ENCODE measurements around the gene IPO5. TPM values are rescaled to one million over a fixed set of nuclear protein-coding genes. Genes with fewer than 3 reads are reported as not detected.

IPO5 gene
- total RNA-seq, 1 donor from 2014 or later = 154 TPM

DNA sequence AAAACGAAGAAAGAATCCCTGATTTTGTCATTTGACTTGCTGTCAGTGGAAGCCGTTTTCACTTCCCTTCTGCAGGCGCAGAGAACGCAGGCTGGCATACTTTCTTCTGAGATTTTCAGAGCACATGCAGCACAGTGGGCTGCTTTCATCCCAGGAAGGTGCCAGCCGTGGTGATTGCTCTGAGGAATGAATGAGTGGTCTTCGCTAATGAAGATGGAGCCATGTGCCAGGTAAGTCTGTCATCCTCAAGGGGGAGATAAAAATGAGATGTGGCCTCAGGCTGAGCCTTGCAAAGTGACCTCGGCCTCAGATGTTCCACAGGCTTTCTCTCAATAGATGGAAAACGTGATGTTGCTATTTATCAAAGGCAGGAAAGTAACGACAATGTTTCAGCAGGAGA, 94.8 kb downstream of the IPO5 start:
- Mint-ChIP-seq H3K9me3 (ENCODE audit: unreplicated experiment) (no peaks in the 10 kb centered on the region), H3K4me1 (ENCODE audit: unreplicated experiment) (peaks cover 6% of the 10 kb centered on the region), H3K36me3 (ENCODE audit: low read depth, unreplicated experiment) (no peaks in the 10 kb centered on the region), H3K27ac (ENCODE audit: unreplicated experiment) (no peak overlapping the region), H3K4me3 (ENCODE audit: unreplicated experiment) (no peak overlapping the region), H3K27me3 (ENCODE audit: unreplicated experiment) (no peaks in the 10 kb centered on the region)
- TF ChIP-seq CTCF (IDR thresholded peaks at IDR 0.05; ENCODE audit: unreplicated experiment) = no peak
- DNase-seq (ENCODE audit: low spot score) = no peak

GRCh38 chr13:98050041-98050466, 96.6 kb downstream of the IPO5 start:
- Mint-ChIP-seq H3K4me3 (ENCODE audit: unreplicated experiment) (no peak overlapping the region), H3K9me3 (ENCODE audit: unreplicated experiment) (no peaks in the 10 kb centered on the region), H3K4me1 (ENCODE audit: unreplicated experiment) (peaks cover 6% of the 10 kb centered on the region), H3K27me3 (ENCODE audit: unreplicated experiment) (no peaks in the 10 kb centered on the region), H3K36me3 (ENCODE audit: low read depth, unreplicated experiment) (no peaks in the 10 kb centered on the region), H3K27ac (ENCODE audit: unreplicated experiment) (no peak overlapping the region)
- TF ChIP-seq CTCF (IDR thresholded peaks at IDR 0.05; ENCODE audit: unreplicated experiment) = no peak
- DNase-seq (ENCODE audit: low spot score) = peak; percentile 15

DNA sequence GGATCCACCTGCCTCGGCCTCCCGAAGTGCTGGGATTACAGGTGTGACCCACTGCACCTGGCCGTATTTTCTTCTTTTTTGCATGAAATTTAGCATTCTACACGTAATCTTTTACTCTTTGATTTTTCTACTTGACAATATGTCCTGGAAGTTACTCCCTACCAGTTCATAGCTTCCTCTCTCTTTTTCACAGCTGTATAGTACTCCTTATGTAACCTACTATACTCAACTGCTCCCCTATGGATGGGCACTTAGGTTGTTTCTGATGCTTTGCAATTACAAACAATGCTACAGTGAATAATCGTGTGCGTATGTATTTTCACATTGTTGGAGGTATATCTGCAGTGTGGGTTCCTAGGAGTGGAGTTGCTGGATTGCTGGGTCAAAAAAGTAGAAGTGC, 98.9 kb downstream of the IPO5 start:
- no peak for TF ChIP-seq CTCF (IDR thresholded peaks at IDR 0.05; ENCODE audit: unreplicated experiment)
- DNase-seq (ENCODE audit: low spot score) = no peak
- H3K4me3 Mint-ChIP-seq (ENCODE audit: unreplicated experiment) = no peak overlapping the region
- no peaks in the 10 kb centered on the region for H3K36me3 Mint-ChIP-seq (ENCODE audit: low read depth, unreplicated experiment)
- H3K27ac Mint-ChIP-seq (ENCODE audit: unreplicated experiment) = no peak overlapping the region
- no peaks in the 10 kb centered on the region for H3K9me3 Mint-ChIP-seq (ENCODE audit: unreplicated experiment)
- H3K4me1 Mint-ChIP-seq (ENCODE audit: unreplicated experiment) = peaks cover 15% of the 10 kb centered on the region
- peaks cover 4% of the 10 kb centered on the region for H3K27me3 Mint-ChIP-seq (ENCODE audit: unreplicated experiment)

GRCh38 chr13:98054301-98054700, 100.8 kb downstream of the IPO5 start:
- DNase-seq (ENCODE audit: low spot score) = no peak
- H3K27ac Mint-ChIP-seq (ENCODE audit: unreplicated experiment) = no peak overlapping the region
- H3K4me1 Mint-ChIP-seq (ENCODE audit: unreplicated experiment) = peaks cover 15% of the 10 kb centered on the region
- no peak for TF ChIP-seq CTCF (IDR thresholded peaks at IDR 0.05; ENCODE audit: unreplicated experiment)
- peaks cover 4% of the 10 kb centered on the region for H3K27me3 Mint-ChIP-seq (ENCODE audit: unreplicated experiment)
- H3K36me3 Mint-ChIP-seq (ENCODE audit: low read depth, unreplicated experiment) = no peaks in the 10 kb centered on the region
- H3K9me3 Mint-ChIP-seq (ENCODE audit: unreplicated experiment) = no peaks in the 10 kb centered on the region
- no peak overlapping the region for H3K4me3 Mint-ChIP-seq (ENCODE audit: unreplicated experiment)

DNA sequence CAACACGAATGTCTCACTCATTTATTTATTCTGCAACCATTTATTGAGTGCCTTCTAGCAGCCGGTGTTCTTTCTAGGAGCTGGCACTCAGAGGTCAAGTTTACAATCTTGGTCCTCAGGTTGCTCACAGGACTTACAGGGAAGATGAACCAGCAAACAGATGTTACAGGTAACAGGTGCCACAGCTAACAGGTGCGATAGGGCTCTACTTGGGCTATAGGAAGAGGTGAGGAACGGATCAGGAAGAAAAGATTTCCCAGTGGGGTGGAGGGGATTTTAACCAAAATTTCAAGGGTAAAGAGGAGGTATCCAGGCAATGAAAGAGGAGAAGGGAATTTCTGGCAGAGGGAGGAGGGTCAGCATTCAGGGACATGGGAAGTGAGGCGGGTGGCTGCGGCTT, 102.1 kb downstream of the IPO5 start:
- no peaks in the 10 kb centered on the region for H3K36me3 Mint-ChIP-seq (ENCODE audit: low read depth, unreplicated experiment)
- H3K4me1 Mint-ChIP-seq (ENCODE audit: unreplicated experiment) = peaks cover 13% of the 10 kb centered on the region
- peaks cover 4% of the 10 kb centered on the region for H3K27me3 Mint-ChIP-seq (ENCODE audit: unreplicated experiment)
- TF ChIP-seq CTCF (IDR thresholded peaks at IDR 0.05; ENCODE audit: unreplicated experiment) = no peak
- no peak overlapping the region for H3K4me3 Mint-ChIP-seq (ENCODE audit: unreplicated experiment)
- H3K9me3 Mint-ChIP-seq (ENCODE audit: unreplicated experiment) = no peaks in the 10 kb centered on the region
- no peak for DNase-seq (ENCODE audit: low spot score)
- no peak overlapping the region for H3K27ac Mint-ChIP-seq (ENCODE audit: unreplicated experiment)

Measured in endothelial cell (in vitro differentiated cells).